ENCODE data around the gene TDRD5. TPM values are rescaled to one million over a fixed set of nuclear protein-coding genes. Genes with fewer than 3 reads are reported as not detected.

TDRD5 gene
- total RNA-seq, 1 experiment from 2014 or later = not detected

DNA sequence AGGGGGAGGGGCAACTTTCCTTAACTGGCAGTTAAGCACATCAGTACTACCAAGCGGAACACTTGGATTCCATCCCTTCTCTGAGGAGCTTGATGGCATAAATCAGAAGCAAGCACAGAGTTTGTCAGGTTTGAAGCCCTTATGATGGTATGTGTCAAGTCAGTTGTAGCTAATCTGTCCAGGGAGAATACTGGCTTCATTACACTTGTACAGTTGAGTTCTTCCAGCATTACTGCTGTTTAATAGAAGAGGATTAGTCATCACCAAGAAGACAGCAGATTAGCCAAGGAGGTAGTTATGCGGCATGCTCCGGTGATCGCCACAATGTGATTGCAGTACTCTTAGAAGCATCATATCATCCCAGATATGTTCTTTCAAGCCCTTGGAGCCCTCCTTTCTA is 2.1 kb upstream of the TDRD5 start:
- no peaks in the 10 kb centered on the region for H3K9me2 ChIP-seq (replicated peaks; ENCODE audit: insufficient read depth, low read length)
- H3K4me1 ChIP-seq (ENCODE audit: low read length) = no peaks in the 10 kb centered on the region
- no peak overlapping the region for H2AFZ ChIP-seq (ENCODE audit: low read length)
- H3K79me2 ChIP-seq (ENCODE audit: low read length) = no peaks in the 10 kb centered on the region
- no peak overlapping the region for H3K27ac ChIP-seq (ENCODE audit: low read length)
- H3K9me3 ChIP-seq (ENCODE audit: low read length) = no peaks in the 10 kb centered on the region
- no peak overlapping the region for H3K4me3 ChIP-seq (ENCODE audit: low read length)
- no peak for DNase-seq
- no peaks in the 10 kb centered on the region for H3K27me3 ChIP-seq (ENCODE audit: low read length)
- H3K9ac ChIP-seq (ENCODE audit: low read length) = no peak overlapping the region
- no peaks in the 10 kb centered on the region for H3K36me3 ChIP-seq (ENCODE audit: insufficient read depth, low read length)
- H3K4me2 ChIP-seq (ENCODE audit: low read depth, low read length, poor library complexity, severe bottlenecking) = no peak overlapping the region
- H4K20me1 ChIP-seq (ENCODE audit: insufficient read depth, low read depth, low read length) = no peaks in the 10 kb centered on the region

DNA sequence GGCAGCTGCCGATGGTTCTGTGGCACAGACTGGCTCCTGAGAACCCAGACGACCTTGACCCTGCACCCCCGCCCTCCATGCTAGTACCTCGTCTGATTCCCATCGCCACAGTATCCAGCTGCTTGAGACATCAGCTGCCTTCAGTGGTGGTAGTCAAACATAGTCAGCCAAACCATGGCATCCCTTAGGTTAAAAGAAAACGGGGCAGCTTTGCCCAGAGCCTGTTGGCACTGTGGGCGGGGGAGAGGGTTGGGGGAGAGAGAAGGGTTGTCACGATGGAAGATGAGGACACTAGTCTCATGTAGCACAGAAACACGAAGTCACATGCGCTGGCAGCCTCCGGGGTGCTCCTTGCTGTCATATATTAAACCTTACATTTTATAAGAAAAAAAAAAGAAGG is 961 bp upstream of the TDRD5 start:
- Histone ChIP-seq H3K9me3 (ENCODE audit: low read length) (no peaks in the 10 kb centered on the region), H3K9ac (ENCODE audit: low read length) (no peak overlapping the region), H3K36me3 (ENCODE audit: insufficient read depth, low read length) (no peaks in the 10 kb centered on the region), H4K20me1 (ENCODE audit: insufficient read depth, low read depth, low read length) (no peaks in the 10 kb centered on the region), H3K4me2 (ENCODE audit: low read depth, low read length, poor library complexity, severe bottlenecking) (no peak overlapping the region), H3K79me2 (ENCODE audit: low read length) (no peaks in the 10 kb centered on the region), H3K27ac (ENCODE audit: low read length) (no peak overlapping the region), H3K27me3 (ENCODE audit: low read length) (no peaks in the 10 kb centered on the region), H3K4me1 (ENCODE audit: low read length) (no peaks in the 10 kb centered on the region), H2AFZ (ENCODE audit: low read length) (no peak overlapping the region), H3K4me3 (ENCODE audit: low read length) (no peak overlapping the region), H3K9me2 (replicated peaks; ENCODE audit: insufficient read depth, low read length) (no peaks in the 10 kb centered on the region)
- no peak for DNase-seq

- Histone ChIP-seq H3K4me1 (ENCODE audit: low read length) (no peaks in the 10 kb centered on the region), H3K4me2 (ENCODE audit: low read depth, low read length, poor library complexity, severe bottlenecking) (no peak overlapping the region), H3K79me2 (ENCODE audit: low read length) (no peaks in the 10 kb centered on the region), H3K9me3 (ENCODE audit: low read length) (no peaks in the 10 kb centered on the region), H3K27ac (ENCODE audit: low read length) (no peak overlapping the region), H2AFZ (ENCODE audit: low read length) (no peak overlapping the region), H3K27me3 (ENCODE audit: low read length) (no peaks in the 10 kb centered on the region), H3K4me3 (ENCODE audit: low read length) (no peak overlapping the region), H4K20me1 (ENCODE audit: insufficient read depth, low read depth, low read length) (no peaks in the 10 kb centered on the region), H3K9ac (ENCODE audit: low read length) (no peak overlapping the region), H3K9me2 (replicated peaks; ENCODE audit: insufficient read depth, low read length) (no peaks in the 10 kb centered on the region), H3K36me3 (ENCODE audit: insufficient read depth, low read length) (no peaks in the 10 kb centered on the region)
- no peak for DNase-seq
These were observed 410 bp upstream of the TDRD5 start for GRCh38 chr1:179591253-179591591.

- Histone ChIP-seq H3K9me3 (ENCODE audit: low read length) (no peaks in the 10 kb centered on the region), H3K4me2 (ENCODE audit: low read depth, low read length, poor library complexity, severe bottlenecking) (no peak overlapping the region), H3K27ac (ENCODE audit: low read length) (no peak overlapping the region), H3K9ac (ENCODE audit: low read length) (no peak overlapping the region), H3K79me2 (ENCODE audit: low read length) (no peaks in the 10 kb centered on the region), H3K27me3 (ENCODE audit: low read length) (no peaks in the 10 kb centered on the region), H4K20me1 (ENCODE audit: insufficient read depth, low read depth, low read length) (no peaks in the 10 kb centered on the region), H3K9me2 (replicated peaks; ENCODE audit: insufficient read depth, low read length) (no peaks in the 10 kb centered on the region), H3K4me3 (ENCODE audit: low read length) (no peak overlapping the region), H3K4me1 (ENCODE audit: low read length) (no peaks in the 10 kb centered on the region), H2AFZ (ENCODE audit: low read length) (no peak overlapping the region), H3K36me3 (ENCODE audit: insufficient read depth, low read length) (no peaks in the 10 kb centered on the region)
- DNase-seq = peak; percentile 45
These were observed 7.0 kb downstream of the TDRD5 start for GRCh38 chr1:179598631-179599030.

- no peaks in the 10 kb centered on the region for H4K20me1 ChIP-seq (ENCODE audit: insufficient read depth, low read depth, low read length)
- no peak overlapping the region for H3K9ac ChIP-seq (ENCODE audit: low read length)
- H3K79me2 ChIP-seq (ENCODE audit: low read length) = no peaks in the 10 kb centered on the region
- H3K27me3 ChIP-seq (ENCODE audit: low read length) = no peaks in the 10 kb centered on the region
- H3K4me2 ChIP-seq (ENCODE audit: low read depth, low read length, poor library complexity, severe bottlenecking) = no peak overlapping the region
- DNase-seq = peak; percentile 74
- no peaks in the 10 kb centered on the region for H3K4me1 ChIP-seq (ENCODE audit: low read length)
- H3K9me2 ChIP-seq (replicated peaks; ENCODE audit: insufficient read depth, low read length) = no peaks in the 10 kb centered on the region
- no peak overlapping the region for H3K4me3 ChIP-seq (ENCODE audit: low read length)
- no peak overlapping the region for H3K27ac ChIP-seq (ENCODE audit: low read length)
- no peaks in the 10 kb centered on the region for H3K9me3 ChIP-seq (ENCODE audit: low read length)
- H3K36me3 ChIP-seq (ENCODE audit: insufficient read depth, low read length) = no peaks in the 10 kb centered on the region
- H2AFZ ChIP-seq (ENCODE audit: low read length) = no peak overlapping the region
These were observed 8.1 kb downstream of the TDRD5 start for GRCh38 chr1:179599623-179600249.

DNA sequence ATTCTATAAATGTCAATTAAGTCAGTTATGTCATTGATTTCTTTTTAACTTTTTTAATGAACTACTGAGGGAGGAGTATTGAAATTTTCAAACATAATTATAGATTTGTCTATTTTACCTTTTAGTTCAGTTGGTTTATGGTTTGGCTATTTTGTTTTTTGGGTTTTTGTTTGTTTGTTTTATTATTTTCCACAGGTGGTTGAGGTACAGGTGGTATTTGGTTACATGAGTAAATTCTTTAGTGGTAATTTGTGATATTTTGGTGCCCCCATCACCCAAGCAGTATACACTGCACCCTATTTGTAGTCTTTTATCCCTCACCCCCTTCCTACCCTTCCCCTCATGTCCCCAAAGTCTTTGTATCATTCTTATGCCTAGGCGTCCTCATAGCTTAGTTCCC is 9.5 kb downstream of the TDRD5 start:
- H3K27ac ChIP-seq (ENCODE audit: low read length) = no peak overlapping the region
- H3K4me2 ChIP-seq (ENCODE audit: low read depth, low read length, poor library complexity, severe bottlenecking) = no peak overlapping the region
- H3K79me2 ChIP-seq (ENCODE audit: low read length) = no peaks in the 10 kb centered on the region
- no peaks in the 10 kb centered on the region for H3K27me3 ChIP-seq (ENCODE audit: low read length)
- no peak overlapping the region for H3K4me3 ChIP-seq (ENCODE audit: low read length)
- no peaks in the 10 kb centered on the region for H3K9me3 ChIP-seq (ENCODE audit: low read length)
- no peaks in the 10 kb centered on the region for H3K4me1 ChIP-seq (ENCODE audit: low read length)
- no peak overlapping the region for H3K9ac ChIP-seq (ENCODE audit: low read length)
- no peak for DNase-seq
- no peak overlapping the region for H2AFZ ChIP-seq (ENCODE audit: low read length)
- H3K36me3 ChIP-seq (ENCODE audit: insufficient read depth, low read length) = no peaks in the 10 kb centered on the region
- no peaks in the 10 kb centered on the region for H3K9me2 ChIP-seq (replicated peaks; ENCODE audit: insufficient read depth, low read length)
- no peaks in the 10 kb centered on the region for H4K20me1 ChIP-seq (ENCODE audit: insufficient read depth, low read depth, low read length)

DNA sequence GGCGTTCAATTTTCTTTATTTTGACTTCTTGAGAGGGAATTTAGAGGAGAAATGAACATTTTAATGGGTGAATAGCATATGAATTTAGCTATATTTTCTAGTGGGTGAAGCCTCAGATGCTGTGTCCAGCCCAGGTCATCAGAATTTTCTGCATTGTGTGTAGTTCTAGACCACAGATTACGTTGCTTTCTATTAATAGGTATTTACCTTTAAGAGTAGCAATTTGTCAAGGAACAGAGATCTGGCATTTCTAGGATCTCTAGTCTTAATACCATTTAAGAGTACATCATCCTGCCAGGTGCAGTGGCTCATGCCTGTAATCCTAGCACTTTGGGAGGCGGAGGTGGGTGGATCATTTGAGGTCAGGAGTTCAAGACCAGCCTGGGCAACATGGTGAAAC is 20.7 kb downstream of the TDRD5 start:
- Histone ChIP-seq H3K9ac (ENCODE audit: low read length) (no peak overlapping the region), H3K79me2 (ENCODE audit: low read length) (no peaks in the 10 kb centered on the region), H3K27ac (ENCODE audit: low read length) (no peak overlapping the region), H2AFZ (ENCODE audit: low read length) (no peak overlapping the region), H3K9me3 (ENCODE audit: low read length) (no peaks in the 10 kb centered on the region), H3K9me2 (replicated peaks; ENCODE audit: insufficient read depth, low read length) (no peaks in the 10 kb centered on the region), H3K4me3 (ENCODE audit: low read length) (no peak overlapping the region), H3K4me1 (ENCODE audit: low read length) (no peaks in the 10 kb centered on the region), H4K20me1 (ENCODE audit: insufficient read depth, low read depth, low read length) (no peaks in the 10 kb centered on the region), H3K27me3 (ENCODE audit: low read length) (peaks cover 3% of the 10 kb centered on the region; the same call in 1 of the 2 replicates), H3K4me2 (ENCODE audit: low read depth, low read length, poor library complexity, severe bottlenecking) (no peak overlapping the region), H3K36me3 (ENCODE audit: insufficient read depth, low read length) (no peaks in the 10 kb centered on the region)
- no peak for DNase-seq

DNA sequence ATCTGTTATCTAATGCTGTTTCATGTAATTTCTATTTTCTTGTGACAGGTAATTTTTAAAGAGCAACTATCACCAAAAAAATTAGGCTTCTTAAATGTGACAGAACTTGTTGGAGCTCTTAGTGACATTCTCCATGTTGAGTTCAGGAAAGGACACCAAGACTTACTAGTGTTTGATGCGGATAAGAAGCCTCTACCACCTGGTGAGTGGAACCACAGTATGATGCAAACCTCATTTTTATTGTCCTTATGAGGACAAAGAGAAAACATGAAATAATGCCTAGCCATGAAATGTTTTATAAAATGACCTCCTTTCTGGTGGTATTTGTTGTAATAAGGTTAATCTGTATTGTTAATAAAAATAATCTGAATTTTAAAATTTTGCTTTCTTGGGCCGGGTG is 39.1 kb downstream of the TDRD5 start:
- no peaks in the 10 kb centered on the region for H4K20me1 ChIP-seq (ENCODE audit: insufficient read depth, low read depth, low read length)

DNA sequence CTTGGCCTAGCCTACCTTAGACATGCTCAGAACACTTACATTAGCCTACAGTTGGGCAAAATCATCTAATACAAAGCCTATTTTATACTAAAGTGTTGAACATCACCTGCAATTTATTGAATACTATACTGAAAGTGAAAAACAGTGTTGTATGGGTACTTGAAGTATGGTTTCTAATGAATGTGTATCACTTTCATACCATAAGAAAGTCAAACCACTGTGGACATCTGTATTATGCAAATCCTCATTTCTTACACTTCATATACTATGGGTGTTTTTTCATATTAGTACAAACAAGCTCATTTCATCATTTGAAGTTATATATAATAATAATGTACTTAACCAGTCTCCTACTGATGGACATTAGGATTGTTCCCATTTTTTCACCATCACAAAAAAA is 41.2 kb downstream of the TDRD5 start:
- no peaks in the 10 kb centered on the region for H3K4me1 ChIP-seq (ENCODE audit: low read length)
- no peak overlapping the region for H3K9ac ChIP-seq (ENCODE audit: low read length)
- H3K9me2 ChIP-seq (replicated peaks; ENCODE audit: insufficient read depth, low read length) = no peaks in the 10 kb centered on the region
- DNase-seq = no peak
- no peak overlapping the region for H3K4me3 ChIP-seq (ENCODE audit: low read length)
- H3K79me2 ChIP-seq (ENCODE audit: low read length) = no peaks in the 10 kb centered on the region
- no peak overlapping the region for H3K27ac ChIP-seq (ENCODE audit: low read length)
- H2AFZ ChIP-seq (ENCODE audit: low read length) = no peak overlapping the region
- no peaks in the 10 kb centered on the region for H3K36me3 ChIP-seq (ENCODE audit: insufficient read depth, low read length)
- H3K27me3 ChIP-seq (ENCODE audit: low read length) = no peaks in the 10 kb centered on the region
- no peak overlapping the region for H3K4me2 ChIP-seq (ENCODE audit: low read depth, low read length, poor library complexity, severe bottlenecking)
- H4K20me1 ChIP-seq (ENCODE audit: insufficient read depth, low read depth, low read length) = no peaks in the 10 kb centered on the region
- no peaks in the 10 kb centered on the region for H3K9me3 ChIP-seq (ENCODE audit: low read length)

More for the DNA sequence above, 39.1 kb downstream of the TDRD5 start:
- Histone ChIP-seq H3K4me3 (ENCODE audit: low read length) (no peak overlapping the region), H3K9ac (ENCODE audit: low read length) (no peak overlapping the region), H3K4me2 (ENCODE audit: low read depth, low read length, poor library complexity, severe bottlenecking) (no peak overlapping the region), H3K9me2 (replicated peaks; ENCODE audit: insufficient read depth, low read length) (no peaks in the 10 kb centered on the region), H3K27ac (ENCODE audit: low read length) (no peak overlapping the region), H3K79me2 (ENCODE audit: low read length) (no peaks in the 10 kb centered on the region), H3K9me3 (ENCODE audit: low read length) (no peaks in the 10 kb centered on the region), H3K4me1 (ENCODE audit: low read length) (no peaks in the 10 kb centered on the region), H2AFZ (ENCODE audit: low read length) (no peak overlapping the region), H3K27me3 (ENCODE audit: low read length) (no peaks in the 10 kb centered on the region), H3K36me3 (ENCODE audit: insufficient read depth, low read length) (no peaks in the 10 kb centered on the region)
- no peak for DNase-seq

All from Karpas-422 (cell line).